NK-92 (cell line): Measurements from ENCODE around the gene MDFIC2.

ENCODE experiments used
- DNase-seq: peaks from one replicate; lab custom pipeline; 2025; ENCODE audit not compliant: unreplicated experiment; lab: John Stamatoyannopoulos, UW

MDFIC2 gene

GRCh38 chr3:70183781-70184504, 128.5 kb downstream of the MDFIC2 start:
- no peak for DNase-seq

- no peak for DNase-seq
Observed at GRCh38 chr3:70182166-70182565, 130.3 kb downstream of the MDFIC2 start.

- no peak for DNase-seq
Observed at GRCh38 chr3:70180664-70181063, 131.8 kb downstream of the MDFIC2 start.

GRCh38 chr3:70179111-70179510, 133.3 kb downstream of the MDFIC2 start:
- DNase-seq, result no peak

- DNase-seq, result no peak
Observed at GRCh38 chr3:70177881-70178645, 134.4 kb downstream of the MDFIC2 start.

GRCh38 chr3:70176224-70176623, 136.2 kb downstream of the MDFIC2 start:
- no peak for DNase-seq

GRCh38 chr3:70156808-70157207, 155.6 kb downstream of the MDFIC2 start:
- no peak for DNase-seq

GRCh38 chr3:70150599-70150998, 161.8 kb downstream of the MDFIC2 start:
- no peak for DNase-seq

GRCh38 chr3:70149714-70150400, 162.6 kb downstream of the MDFIC2 start:
- no peak for DNase-seq
